ENCODE data around the gene E2F3.

The E2F3 gene

DNA sequence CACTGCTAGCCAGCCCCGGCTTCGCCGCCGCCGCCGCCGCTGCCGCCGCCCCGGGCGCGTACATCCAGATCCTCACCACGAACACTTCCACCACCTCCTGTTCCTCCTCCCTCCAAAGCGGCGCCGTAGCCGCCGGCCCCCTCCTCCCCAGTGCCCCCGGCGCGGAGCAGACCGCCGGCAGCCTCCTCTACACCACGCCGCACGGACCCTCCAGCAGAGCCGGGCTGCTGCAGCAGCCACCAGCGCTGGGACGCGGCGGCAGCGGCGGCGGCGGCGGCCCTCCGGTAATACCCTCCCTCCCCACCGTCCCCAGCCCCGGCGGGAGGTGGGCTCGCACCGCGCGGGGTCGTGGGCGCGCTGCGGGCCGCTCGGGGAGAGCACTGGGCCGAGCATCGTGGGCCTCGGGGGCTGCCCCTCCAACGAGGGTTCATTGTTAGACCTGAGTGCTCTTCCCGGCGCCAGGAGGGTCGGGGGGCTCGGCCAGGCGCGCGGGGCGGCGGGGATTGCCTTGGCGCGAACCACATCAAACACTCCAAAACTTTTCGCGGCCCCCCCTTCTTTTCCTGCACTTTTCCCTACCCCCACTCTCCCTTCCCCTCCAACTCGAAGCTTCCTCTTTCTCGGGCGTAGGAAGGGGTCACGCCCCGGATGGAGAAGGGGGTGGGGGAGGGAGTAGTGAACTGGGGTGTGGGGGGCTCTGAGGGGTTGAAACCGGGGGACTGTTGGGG, 827 bp downstream of the E2F3 start:
- peak; percentile 31 for DNase-seq

DNA sequence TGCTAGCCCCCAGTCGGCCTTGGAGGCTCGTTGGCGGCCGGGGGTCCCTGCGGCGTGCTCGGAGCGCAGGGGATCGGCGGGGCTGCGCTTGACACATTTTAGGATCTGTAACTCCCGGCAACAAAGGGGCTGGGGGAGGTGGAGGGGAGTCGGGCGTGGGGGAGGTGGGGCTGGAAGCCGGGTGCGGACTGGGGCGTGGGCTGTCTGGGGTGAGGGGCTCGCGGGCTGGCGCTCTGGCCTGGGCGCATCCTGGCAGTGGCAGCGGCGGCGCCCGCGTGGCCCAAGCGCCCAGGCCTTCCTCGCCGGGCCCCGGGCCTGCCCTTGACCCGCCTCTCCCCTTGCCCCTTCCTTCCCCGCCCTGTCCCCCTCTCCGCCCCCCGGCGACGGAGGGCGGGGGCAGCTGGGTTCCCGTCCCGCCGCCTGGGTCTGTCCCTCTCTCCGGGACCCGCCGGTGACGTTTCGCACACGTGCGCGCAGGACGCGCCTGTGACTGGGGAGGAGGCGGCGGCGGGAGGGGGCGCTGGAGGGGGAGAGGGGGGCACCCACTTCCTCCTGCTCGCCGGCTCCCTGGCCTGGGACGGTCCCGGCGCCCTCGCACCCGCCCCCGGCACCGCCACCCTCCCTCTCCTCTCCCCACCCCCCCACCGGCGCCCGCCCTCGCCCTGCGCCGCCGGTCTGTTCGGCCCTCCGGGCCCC, 1.5 kb downstream of the E2F3 start:
- peak; percentile 85 for DNase-seq

DNA sequence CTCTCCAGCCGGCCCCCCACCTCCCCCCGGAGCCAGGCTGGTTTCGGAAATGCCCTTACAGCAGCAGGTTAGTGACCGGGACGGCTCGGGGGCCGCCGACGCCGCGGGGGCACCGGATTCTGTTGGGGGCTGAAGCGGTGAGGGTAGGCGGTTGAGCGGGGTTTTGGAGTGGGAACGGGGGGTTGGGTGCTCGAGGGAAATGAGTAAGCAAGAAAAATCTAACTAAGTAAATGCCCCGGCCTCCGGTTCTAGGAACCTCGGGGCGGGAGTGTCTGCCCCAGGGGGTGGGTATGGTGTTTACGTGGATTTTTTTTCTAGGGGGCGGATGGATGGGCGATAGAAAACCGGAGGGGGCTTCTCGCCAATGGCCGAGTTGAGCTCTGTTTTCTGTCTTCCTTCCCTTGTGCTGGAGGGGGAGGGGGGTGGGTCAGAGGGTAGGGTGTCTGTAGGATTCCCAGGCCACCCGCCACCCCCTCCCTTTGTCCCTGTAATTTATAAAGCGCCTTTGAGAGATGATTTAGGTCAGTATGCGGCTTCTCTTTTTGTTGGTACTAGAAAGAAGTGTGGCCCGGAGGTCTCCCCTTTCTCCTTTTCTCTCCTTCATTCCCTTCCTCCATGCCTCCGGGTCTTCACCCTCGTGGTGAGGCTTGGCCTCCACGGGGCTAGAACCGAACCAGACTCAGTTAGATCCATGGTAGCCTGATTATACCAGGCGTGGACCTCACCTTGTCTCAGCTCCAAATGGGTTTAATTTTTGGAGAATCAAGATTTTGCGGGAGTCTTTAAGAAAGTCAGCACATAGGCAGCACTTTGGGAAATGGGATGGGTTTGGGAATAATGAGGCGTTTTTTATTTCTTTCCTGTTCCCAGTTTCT, 2.3 kb downstream of the E2F3 start:
- peak; percentile 48 for DNase-seq

GRCh38 chr6:20404641-20405032, 3.0 kb downstream of the E2F3 start:
- peak; percentile 62 for DNase-seq

DNA sequence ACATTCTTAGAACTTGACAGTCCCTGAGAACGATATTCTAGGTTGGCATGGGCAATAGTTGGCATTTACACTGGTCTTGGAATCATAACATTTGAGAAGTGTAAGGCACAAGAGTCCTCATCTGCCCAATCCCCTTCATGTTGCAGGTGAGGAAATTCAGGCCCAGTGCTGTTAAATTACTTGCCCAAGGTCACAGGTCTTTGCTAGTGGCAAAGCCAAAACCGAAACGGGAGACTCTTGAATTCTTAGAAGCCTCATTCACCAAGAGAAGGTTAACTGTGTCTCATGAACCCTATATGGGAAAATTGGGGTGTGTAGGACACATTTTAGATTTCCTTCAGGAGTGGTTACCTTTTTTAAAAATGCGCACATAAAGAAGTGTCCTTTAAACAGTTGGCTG, 7.2 kb downstream of the E2F3 start:
- no peak for DNase-seq

DNA sequence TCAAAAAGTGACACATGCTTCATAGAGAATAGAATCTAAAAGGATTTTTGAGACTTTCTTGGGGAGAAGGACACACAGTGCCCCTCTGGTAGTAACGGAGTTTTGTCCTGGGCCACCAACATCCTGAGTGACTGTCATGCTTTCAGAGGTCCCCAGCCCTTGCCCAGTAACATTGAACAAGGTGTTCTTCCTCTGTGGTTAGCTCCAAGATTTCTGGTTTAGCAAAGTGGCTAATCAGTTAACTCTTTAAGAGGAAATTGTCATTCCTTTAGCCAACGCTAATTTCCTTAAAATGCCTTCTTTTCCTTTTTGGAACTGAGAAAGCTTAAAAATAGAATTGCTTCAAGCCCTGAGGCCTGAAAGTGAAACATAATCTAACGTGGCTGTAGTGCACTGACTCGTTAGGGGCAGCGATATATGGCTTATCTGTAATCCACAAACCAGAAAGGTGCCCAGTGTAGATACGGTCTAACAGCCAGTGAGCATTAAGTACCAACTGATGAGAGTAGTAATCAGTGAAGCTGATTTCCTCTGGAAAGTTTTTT, 7.8 kb downstream of the E2F3 start:
- no peak for DNase-seq

DNA sequence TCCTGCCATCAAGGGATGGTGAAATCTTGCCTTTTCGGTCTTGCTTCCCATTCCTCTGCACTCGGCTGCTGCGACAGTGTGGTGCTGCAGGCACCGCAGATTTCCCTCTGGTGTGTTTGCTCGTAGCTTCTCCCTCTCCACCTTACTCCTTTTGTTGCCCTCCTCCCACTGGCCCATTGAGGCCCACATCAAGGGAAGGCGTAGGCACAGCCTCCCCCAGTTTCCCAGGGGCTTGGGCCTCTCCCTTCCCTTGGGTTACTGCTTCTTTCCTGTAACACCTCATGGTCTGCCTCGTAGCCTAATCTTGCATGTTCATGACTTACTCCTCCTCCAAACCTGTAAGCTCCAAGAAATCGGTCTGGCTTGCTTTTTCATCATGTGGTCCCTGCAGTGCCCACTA, 9.9 kb downstream of the E2F3 start:
- DNase-seq: no peak

GRCh38 chr6:20411953-20412681, 10.4 kb downstream of the E2F3 start:
- no peak for DNase-seq

DNA sequence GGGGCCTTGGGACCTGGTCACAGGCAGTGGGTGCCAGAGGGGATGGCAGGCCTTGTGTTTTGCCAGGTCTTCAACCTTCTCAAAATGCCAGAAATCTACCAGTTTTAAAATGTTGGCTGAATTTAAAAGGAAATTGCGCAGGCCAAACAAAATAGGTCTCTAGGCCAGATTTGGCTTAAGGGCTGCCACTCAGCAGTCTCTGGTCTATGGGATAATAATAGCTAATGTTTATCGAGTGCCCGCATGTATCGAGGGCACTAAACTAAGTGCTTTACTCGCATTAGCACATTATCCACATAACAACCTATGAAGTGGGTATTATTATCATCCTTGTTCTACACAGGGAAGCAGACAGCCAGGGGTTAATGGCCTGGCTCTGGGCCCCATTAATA, 11.0 kb downstream of the E2F3 start:
- no peak for DNase-seq

DNA sequence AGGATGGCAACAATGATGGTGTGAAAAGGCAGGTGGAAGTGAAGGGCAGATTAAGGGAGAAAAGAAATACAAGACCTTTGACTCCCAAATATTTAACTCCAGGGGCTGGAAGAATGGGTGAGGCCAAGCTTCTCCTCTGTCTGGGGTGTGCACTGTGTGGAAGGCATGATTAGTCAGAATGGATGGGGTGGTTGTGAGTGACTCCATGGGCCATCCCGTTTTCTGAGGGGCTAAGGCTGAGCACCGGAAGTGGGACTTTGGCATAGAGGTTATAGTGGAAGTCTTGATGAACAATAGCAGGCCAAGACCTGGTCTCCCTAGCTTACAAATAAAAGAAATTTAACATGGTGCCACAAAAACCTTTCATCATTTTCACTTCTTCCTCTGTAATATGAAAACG, 12.1 kb downstream of the E2F3 start:
- DNase-seq: no peak

DNA sequence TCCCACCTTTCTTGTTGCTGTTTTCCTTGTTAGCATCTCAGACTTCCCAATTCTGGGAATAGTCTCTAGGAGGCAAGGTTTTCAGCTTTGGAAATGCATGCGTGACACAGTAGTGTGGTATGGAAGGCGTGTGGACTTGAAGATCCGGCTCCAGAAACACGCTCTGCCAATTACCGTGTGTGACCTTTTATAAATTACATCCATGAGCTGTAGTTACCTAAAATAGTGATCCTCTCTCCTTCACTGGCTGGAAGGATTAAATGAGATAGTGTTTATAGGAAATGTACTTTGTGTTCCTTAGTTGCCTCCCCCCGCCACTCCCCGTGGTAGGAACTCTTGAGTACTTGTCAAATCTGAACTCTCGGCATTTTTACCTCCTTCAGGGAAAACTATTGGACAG, 13.0 kb downstream of the E2F3 start:
- no peak for DNase-seq

GRCh38 chr6:20415304-20415703, 13.6 kb downstream of the E2F3 start:
- DNase-seq: no peak

DNA sequence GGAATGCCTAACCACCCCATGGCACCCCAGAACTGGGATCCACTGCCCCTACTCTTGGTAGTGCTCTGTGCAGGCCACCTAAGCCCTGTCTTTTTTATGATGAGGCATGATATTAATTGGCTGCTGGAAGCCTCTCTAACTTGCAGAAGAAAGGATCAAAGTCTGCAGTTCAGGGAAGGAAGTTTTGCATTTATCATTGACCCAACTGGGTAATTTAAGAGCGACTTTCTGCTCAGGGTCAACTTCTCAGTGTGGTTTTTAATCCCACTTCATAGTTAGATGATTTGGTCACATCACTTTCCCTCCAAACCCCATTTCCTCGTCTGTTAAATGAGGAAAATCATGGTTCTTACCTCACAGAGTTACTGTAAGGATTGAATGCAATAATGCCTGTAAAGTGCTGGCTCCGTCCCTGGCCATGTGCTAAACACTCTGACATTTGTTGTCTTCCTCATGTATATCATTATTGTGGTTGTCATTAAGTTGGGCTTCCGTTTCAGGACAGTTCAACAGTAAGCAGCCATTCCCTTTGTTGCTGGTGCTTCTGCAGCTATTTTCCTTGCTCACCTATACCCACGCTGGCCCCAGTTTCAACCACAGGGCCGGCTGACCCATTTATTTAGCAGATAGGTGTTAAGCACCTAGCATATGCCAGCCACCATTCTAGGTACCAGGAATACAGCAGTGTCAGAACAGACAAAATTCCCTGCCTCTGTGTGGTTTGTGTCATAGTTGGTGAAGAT, 14.2 kb downstream of the E2F3 start:
- no peak for DNase-seq

- no peak for DNase-seq
Measured at GRCh38 chr6:20416567-20417345, 15.1 kb downstream of the E2F3 start.

DNA sequence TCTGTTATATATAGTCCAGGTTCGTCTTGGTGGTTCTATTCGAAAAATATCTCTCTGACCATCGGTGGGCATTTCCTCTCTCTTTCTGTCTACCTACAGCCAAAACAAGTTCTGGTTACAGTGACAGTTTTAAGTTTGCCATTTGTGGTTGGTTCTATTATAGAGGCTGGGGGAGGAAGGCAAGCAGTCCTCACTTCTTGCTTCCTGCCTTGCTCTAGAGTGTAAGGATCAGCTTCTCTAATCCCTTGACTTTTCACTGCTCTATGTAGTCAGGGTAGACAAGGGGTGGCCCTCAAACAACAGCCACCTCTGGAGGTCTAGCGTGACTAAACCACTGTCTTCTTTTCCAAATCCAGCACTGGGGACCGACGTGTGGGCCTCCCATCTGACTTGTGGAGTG, 16.1 kb downstream of the E2F3 start:
- no peak for DNase-seq

GRCh38 chr6:20426177-20427082, 24.8 kb downstream of the E2F3 start:
- no peak for DNase-seq

- no peak for DNase-seq
Measured at GRCh38 chr6:20427856-20428255, 26.2 kb downstream of the E2F3 start.

DNA sequence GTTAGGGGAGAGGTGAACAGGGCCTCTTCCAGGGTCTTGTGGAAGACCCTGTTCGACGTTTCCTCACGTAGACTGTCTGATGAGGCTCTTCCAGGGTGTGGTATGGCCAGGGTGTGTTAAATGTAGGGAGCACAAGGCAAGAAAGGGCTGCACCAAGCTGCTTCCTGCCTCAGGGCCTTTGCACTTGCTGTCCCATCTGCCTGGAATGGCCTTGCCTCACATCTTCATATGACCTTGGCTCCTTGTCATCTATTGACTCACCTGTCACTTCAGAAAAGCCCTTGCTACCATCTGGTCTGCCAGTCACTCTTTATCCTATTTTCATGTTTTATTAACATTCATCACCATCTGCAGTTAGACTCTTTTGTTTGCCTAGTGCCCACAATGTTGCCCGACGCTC, 31.0 kb downstream of the E2F3 start:
- DNase-seq: no peak

- DNase-seq: no peak
Measured at GRCh38 chr6:20433321-20433720, 31.6 kb downstream of the E2F3 start.

DNA sequence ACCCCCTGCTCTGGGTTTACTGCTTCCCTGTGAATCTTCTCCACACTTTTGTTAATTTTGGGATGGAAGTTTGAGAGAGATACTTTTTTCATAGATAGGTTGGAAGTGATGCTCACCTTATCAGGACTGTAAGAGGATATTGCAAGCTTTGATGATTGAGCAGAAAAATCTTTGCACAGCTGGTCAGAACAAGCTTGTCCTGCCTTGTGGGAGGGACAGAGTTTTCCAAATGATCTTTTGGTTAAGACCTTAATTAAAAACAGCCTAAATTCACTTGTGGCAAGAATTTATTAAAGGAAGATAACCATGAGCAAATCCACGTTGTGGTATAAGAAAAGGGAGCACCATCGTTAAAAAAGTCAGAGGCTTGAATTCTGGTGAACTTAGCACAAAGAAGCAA, 32.2 kb downstream of the E2F3 start:
- no peak for DNase-seq
